ENCODE measurements around the gene NELFA.
"Not testable (repeated sequence)": the region's sequence is repeated elsewhere in the genome, so short reads cannot be mapped to it uniquely, and the experiment has no call there.

The NELFA gene

GRCh38 chr4:2040391-2041238 lies 31.8 kb upstream of the NELFA start:
- DNase-seq, result no peak

GRCh38 chr4:2036866-2037265 lies 28.1 kb upstream of the NELFA start:
- DNase-seq, result no peak

DNA sequence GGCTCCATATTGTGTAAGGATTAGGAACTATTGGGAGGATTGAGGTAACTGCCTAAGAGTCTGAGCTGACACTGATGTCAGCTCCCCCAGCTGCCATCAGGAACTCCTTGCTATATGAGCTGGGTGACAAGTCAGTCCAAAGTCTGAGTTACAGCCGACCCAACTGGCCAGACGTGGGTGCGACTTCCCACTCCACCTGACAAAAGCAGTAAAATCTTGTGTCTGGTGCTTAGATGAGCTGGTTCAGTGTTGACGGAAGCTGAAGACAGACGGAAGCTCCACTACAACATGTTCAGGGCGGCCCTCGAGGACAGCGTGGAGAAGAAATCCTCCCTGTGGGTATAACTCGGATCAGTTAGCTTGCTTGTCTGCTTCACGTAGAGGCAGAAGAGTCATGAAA lies 27.6 kb upstream of the NELFA start:
- DNase-seq, result no peak

DNA sequence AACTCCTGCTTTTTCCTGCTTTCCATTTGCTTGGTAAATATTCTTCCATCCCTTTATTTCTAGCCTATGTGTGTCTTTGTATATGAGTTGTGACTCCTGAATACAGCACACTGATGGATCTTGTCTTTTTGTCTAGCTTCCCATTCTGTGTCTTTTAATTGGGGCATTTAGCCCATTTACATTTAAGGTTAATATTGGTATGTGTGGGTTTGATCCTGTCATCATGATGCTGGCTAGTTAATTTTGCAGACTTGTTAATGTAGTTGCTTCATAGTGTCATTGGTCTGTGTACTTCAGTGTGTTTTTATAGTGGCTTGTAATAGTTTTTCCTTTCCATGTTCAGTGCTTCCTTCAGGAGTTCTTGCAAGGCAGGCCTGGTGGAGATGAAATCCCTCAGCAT lies 22.4 kb upstream of the NELFA start:
- not testable (repeated sequence) for DNase-seq

- not testable (repeated sequence) for DNase-seq
Observed at GRCh38 chr4:2027120-2027519, 18.3 kb upstream of the NELFA start.

- no peak for DNase-seq
Observed at GRCh38 chr4:2025817-2026216, 17.0 kb upstream of the NELFA start.

DNA sequence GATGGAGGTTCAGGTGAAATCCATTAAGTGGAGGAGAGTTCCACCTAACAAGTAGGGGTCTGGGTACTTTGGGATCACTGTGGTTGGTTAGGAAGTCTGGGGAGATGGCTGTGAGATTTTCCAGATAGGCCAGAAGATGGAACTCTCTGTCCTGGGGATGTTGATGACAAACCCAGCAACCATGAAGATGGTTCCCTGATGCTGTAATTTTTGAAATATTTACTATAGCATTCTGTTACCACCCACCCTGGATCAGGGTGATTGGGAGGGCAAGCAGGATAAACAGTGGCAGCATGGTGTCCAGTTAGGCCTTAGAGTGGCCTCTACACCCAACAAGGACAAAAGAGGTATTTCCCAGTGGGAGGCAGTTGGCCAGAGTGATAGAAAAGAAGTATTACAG lies 15.9 kb upstream of the NELFA start:
- no peak for DNase-seq

DNA sequence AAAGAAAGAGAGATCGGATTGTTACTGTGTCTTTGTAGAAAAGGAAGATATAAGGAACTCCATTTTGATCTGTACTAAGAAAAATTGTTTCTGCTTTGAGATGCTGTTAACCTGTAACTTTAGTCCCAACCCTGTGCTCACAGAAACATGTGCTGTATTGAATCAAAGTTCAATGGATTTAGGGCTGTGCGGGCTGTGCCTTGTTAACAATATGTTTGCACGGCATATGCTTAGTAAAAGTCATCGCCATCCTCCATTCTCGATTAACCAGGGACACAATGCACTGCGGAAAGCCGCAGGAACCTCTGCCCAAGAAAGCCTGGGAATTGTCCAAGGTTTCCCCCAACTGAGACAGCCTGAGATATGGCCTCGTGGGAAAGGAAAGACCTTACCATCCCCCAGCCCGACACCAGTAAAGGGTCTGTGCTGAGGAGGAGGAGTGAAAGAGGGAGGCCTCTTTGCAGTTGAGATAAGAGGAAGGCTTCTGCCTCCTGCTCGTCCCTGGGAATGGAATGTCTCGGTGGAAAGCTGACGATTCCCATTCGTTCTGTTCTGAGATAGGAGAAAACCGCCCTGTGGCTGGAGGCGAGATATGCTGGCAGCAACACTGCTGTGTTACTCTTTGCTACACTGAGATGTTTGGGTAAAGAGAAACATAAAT lies 12.7 kb upstream of the NELFA start:
- not testable (repeated sequence) for DNase-seq

- no peak for DNase-seq
Observed at GRCh38 chr4:2015008-2015407, 6.2 kb upstream of the NELFA start.

DNA sequence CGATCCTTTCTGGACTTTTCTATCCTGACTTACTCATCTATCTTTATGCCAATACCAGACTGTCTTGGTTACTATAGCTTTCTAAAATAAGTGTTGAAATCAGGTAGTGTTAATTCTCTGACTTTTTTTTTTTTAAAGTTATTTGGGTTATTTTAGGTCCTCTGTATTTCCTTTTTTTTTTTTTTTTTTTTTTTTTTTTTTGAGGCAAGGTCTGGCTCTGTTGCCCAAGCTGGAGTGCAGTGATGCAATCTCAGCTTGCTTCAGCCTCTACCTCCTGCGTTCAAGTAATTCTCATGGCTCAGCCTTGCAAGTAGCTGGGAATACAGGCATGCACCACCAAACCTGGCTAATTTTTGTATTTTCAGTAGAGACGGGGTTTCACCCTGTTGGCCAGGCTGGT lies 2.8 kb upstream of the NELFA start:
- DNase-seq, result no peak

DNA sequence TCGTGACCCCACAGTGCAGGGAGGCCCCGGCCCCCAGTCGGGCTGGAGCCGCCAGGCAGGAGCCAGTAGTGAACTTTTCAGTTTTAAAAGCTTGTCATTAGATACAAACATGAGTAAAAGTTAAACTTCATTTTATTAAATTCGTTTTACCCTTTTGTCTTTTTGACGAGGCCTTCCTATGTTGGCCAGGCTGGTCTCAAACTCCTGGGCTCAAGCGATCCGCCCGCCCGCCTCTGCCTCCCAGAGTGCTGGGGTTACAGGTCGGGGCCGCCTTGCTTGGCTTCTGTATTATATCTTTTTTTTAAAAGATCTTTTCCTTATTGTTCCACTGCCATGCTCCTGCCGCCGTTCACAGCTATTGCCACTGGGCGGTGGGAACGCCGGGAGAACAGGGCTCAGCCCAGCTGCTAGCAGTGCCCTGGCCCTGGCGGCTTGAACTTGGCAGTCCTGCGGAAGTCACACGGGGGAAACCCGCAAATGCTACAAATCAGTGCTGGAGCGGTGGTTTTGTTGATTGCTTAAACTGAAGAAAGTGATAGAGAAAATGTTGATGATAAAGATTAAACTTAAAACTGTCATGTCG lies 968 bp upstream of the NELFA start:
- DNase-seq, result no peak

- no peak for DNase-seq
Observed at GRCh38 chr4:2008671-2008920, 178 bp downstream of the NELFA start.

DNA sequence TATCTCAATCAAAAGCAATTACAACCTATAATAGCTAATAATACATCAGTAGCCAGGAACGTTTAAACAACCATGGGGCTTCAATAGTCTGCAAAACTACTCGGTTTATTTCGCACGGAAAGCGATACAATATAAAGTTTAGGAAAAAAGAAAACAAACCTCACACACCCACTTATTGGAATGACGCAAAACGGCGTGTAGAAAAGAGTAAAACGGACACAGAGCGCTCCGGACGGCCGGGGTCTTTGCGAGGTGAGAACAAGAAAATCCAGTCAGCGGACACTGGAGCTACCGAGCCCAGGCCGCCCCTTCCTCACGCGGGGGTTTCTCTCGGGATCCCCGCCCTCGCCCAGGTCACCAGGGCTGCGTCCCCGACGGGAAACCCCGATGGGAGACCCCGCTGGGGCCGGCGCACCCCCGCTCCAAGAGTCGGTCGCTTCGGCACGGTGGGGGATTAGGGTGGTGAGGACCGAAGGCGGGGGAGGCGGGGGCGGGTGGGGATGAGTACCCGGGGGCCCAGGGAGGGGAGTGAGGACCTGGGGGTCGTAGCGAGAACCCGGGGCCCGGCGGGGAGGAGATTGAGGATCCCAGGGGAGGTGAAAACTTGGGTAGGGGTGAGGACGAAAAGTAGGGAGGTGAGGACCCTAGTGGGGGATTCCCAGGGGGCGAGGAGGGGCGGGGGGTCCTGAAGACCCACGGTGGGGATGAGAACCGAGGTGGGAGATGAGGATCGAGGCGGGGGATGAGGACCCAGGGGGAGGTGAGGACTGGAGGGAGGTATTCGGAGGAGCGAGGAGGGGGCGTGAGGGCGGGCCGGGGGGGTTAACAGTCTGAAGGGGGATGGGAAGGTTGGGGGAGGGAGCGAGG lies 737 bp downstream of the NELFA start:
- no peak for DNase-seq

DNA sequence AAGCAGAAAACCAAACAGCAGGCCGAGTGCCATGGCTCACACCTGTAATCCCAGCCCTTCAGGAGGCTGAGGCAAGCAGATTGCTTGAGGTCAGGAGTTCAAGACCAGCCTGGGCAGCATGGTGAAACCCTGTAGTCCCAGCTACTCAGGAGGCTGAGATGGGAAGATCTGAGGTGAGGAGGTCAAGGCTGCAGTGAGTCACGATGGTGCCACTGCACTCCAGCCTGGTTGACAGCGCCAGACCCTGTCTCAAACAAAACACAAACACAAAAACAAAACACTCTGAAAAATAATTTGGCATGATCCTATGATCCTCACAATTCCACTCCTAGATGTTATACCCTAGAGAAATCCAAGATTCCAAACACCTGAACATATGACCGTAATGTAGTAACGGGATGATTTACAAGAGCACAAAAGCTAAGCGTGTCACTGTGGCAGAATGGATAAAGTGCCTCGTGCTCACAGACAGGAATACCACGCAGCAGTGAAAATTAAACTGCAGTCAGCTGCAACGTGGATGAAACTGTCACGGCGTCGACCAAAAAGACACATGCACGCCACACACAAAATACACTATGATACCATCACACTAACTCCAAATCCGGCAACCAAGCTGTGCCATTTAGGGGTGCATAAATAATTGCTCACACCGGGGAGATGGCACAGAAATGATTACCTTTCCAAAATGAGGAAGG lies 1.7 kb downstream of the NELFA start:
- no peak for DNase-seq

DNA sequence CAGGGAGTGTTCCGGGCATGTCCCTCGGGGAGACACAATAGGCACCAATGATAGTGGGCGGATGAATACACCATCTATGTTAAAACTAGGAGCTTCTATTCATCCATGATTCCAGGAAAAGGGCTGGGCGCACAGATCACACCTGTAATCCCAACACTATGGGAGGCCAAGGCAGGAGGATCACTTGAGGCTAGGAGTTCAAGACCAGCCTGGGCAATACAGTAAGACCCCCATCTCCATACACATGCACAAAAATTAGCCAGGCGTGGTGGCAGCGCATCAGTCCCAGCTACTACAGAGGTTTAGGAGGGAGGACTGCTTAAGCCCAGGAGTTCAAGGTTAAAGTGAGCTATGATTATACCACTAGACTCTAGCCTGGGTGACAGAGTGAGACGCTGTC lies 2.4 kb downstream of the NELFA start:
- DNase-seq, result no peak

- not testable (repeated sequence) for DNase-seq
Observed at GRCh38 chr4:2003361-2003760, 5.4 kb downstream of the NELFA start.

GRCh38 chr4:1999308-1999707 lies 9.5 kb downstream of the NELFA start:
- not testable (repeated sequence) for DNase-seq

DNA sequence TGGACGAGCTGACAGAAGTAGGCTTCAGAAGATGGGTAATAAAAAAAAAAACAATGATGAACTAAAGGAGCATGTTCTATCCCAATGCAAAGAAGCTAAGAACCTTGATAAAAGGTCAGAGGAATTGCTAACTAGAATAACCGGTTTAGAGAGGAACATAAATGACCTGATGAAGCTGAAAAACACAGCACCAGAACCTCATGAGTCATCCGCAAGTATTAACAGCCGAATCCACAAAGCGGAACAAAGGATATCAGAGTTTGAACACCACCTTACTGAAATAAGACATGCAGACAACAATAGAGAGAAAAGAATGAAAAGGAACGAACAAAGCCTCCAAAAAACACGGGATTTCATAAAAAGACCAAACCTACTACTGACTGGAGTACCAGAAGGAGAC lies 10.5 kb downstream of the NELFA start:
- no peak for DNase-seq

DNA sequence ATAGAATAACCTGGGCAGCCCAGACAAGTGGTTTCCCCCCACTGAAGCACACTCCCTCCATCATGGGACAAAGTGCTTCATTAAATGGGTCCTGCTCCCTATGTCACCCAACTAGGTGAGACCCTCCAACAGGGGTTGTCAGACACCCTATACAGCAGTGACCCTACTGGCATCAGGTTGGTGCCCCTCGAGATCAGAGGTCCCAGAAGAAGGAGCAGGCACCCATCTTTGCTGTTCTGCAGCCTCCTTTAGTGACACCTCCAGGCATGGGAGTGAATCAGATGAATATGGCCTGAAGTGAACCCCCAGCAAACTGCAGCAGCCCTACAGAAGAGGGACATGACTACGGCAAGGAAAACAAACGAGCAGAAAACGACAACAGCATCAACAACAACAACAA lies 11.1 kb downstream of the NELFA start:
- DNase-seq, result no peak

- no peak for DNase-seq
Observed at GRCh38 chr4:1996866-1997611, 11.7 kb downstream of the NELFA start.

GRCh38 chr4:1994938-1995337 lies 13.8 kb downstream of the NELFA start:
- DNase-seq, result no peak

All from SHP77 treated with DMSO at 0.1 percent for 48 hours (cell line).